HG02610 (cell line): ENCODE results near the gene MARVELD2.
A peak's percentile ranks its signal among the peaks of the same experiment; 100 is the strongest.

Experiments used
- ATAC-seq: cut with Tn5 transposase; IDR thresholded peaks from one replicate; pipeline ENCODE4 v1.9.1; 2021; ENCODE audit warnings: mild to moderate bottlenecking, moderate library complexity; ENCODE audit not compliant: unreplicated experiment

MARVELD2 gene

DNA sequence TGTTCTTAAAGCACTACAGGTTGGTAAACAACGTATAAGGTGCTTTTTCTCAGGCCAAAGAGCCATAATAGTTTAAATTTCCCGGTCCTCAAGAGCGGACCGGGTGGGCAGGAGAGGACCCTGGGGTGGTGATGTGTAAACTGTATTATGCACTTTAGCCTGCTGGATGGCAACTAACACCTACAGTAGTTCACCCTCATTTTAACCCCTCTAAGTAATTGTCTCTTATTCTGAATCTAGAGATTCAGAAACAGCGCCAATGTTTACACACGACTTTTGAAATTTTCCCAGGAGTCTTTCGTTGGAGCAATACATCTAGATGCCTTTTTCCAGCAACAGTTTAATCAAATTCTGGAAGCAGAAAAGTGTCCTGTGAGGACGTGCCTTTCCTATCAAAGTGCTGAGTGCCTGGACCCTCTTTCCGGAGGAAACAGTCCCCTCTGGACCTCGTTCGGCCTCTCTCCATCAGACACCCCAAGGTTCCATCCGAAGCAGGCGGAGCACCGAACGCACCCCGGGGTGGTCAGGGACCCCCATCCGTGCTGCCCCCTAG is 77.0 kb downstream of the MARVELD2 start:
- no peak for ATAC-seq

DNA sequence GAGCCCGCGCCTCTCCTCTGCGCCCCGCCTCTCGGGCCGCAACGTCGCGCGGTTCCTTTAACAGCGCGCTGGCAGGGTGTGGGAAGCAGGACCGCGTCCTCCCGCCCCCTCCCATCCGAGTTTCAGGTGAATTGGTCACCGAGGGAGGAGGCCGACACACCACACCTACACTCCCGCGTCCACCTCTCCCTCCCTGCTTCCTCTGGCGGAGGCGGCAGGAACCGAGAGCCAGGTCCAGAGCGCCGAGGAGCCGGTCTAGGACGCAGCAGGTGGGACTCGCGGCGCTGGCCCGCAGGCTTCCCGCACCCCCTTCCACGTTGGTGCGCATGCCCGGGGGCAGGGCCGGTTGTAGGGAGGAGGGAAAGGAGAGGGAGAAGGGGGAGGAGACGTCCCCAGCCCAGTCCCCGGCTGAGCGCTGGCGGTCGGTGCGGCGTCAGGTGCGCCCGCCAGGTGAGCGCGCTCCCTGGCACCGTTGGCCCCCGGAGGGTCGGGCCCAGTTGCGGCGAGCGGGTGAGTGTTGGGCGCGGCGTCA is 77.5 kb downstream of the MARVELD2 start, which contains the start of gene OCLN:
Gene OCLN, plus strand, starts transcription at position 400 of the 532 bp plus-strand sequence. CDS start 11,455 bp downstream, outside the sequence.
- ATAC-seq, result peak; percentile 75

DNA sequence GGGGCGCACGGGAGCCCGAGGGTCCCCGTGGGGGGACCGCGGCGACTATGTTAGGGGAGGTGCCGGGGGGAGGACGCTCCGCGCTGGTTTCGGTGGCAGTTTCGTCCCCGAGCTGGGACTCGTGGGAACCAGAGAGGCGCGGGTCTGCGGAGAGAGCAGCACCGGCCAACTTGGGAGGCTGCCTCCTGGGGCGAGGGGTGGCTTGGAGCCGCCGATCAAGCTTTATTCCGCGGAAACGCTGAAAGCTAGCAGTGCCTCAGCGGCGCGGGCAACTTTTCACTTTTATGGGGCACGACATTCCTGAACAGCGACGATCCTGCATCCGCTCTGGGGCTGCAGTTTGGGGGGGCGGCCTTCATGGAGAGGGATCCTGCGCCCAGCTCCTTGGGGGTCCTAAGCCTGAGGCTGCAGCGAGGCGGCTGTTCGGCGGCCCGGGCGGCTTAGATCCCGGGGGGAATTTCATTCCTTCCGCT is 78.0 kb downstream of the MARVELD2 start:
- ATAC-seq, result peak; percentile 39

DNA sequence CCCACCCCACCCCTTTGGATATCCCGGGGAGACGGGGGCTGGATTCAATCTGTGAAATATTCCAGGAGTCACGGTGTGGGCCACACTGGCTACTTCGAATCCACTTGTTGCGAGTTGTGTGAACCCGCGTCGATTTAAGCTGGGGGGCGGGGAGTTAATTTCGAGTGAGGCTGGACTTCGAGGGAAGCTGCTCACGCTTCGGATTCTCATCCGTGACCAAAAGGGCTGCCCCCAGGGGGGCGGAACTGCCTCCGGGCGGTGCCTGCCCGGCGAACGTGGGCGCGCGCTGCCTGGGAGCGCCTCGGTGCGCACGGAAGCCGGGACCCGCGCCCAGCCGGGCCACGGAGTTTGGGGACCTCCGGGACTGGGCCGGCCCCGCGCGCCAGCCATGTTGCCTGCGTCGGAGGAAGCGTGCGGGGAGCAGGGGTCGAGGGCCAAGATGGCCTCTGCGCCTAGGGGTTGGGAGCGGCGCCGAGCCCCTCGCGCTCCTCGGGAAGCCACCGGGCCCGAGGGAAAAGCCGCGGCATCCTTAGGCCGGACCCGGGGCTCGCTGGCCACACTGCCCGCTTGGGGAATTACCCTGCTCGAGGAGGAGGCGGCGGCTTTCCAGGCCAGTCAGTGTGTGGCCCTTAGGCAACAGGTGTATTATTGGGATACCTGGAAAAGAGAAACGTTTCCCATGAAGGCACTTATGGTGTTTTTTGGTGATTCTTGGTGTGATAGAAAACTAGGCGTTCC is 78.6 kb downstream of the MARVELD2 start:
- ATAC-seq, result no peak
